Measurements from ENCODE around the gene RPS6KA6. TPM values are rescaled to one million over a fixed set of nuclear protein-coding genes. Genes with fewer than 3 reads are reported as not detected.
A peak's percentile ranks its signal among the peaks of the same experiment; 100 is the strongest.

Gene RPS6KA6
- total RNA-seq, 2 donors from 2014 or later = 0.24 to 1.5 TPM

DNA sequence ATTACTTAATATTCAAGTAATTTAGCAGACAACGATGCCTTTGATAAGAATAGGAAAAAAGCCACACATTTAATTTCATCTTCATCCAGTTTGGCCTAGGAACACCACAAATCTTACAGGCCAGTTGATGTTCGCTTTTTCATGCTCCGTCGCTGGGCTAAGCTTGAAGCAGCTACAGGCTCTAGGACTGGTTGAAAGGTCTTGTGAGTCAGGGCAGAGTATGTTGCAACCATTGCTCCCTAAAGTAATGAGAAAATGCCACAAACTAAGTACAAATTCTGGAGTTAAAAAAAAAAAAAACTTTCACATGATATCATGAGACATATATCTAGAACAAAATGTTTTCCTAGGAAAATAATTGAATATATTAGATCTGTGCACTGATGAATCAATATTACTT, 123.8 kb downstream of the RPS6KA6 start:
- DNase-seq = no peak
- Mint-ChIP-seq H3K27ac (no peak overlapping the region), H3K36me3 (ENCODE audit: insufficient read depth in 2 of 2) (no peaks in the 10 kb centered on the region), H3K9me3 (no peaks in the 10 kb centered on the region), H3K4me3 (no peak overlapping the region), H3K27me3 (ENCODE audit: low read depth) (peaks cover 11% of the 10 kb centered on the region), H3K4me1 (ENCODE audit: low read depth) (no peaks in the 10 kb centered on the region)
- no peak for ATAC-seq (replicated peaks in 1 of 2)

DNA sequence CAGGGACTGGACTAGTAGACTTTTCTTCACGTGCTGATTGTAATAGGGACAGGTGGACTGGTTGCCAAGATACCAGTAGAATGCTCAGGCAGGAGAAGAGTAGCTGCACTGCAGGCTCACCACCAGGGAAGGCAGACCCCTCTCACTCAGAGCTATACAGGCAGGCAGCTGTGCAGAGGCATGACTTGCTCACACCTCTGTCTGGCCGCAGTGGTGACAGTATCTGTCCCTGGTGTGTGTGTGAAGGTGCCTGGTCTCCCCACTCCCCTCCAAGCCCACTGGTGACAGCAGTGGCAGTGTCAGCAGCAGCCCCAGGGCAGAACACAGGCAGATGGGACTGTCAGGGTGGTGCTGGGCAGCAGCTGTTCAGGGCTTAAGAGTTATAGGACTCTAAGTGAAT, 140.7 kb downstream of the RPS6KA6 start:
- no peaks in the 10 kb centered on the region for H3K27me3 Mint-ChIP-seq (ENCODE audit: low read depth)
- ATAC-seq (replicated peaks in 1 of 2) = no peak

DNA sequence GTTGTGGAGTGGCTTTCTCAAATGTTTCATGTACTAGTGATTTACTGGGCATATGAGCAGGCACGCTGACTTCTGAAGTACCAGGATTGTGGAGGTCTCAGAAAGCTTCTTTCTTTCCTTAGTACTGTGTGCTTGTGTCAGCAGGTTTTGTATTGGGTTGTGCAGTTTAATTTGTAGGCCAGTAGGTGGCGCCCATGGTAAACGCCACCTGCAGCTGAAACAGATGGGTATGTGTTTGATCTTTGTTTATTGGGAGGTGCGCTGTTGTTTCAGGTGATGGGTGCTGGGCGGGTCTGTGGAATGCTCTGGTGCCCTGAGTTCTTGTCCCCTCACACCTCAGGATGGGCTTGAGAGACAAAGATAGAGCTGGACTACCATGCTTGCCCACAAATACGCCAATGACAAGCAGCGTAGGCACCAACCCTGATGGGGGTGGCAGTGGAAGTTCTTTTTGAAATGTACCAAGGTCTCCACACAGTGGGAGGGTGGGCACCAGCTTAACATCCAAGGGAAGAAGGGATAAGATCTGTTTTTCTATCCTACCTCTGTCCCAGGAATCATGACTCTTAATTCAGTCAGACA, 141.5 kb downstream of the RPS6KA6 start:
- no peaks in the 10 kb centered on the region for H3K36me3 Mint-ChIP-seq (ENCODE audit: insufficient read depth in 2 of 2)
- H3K9me3 Mint-ChIP-seq = no peaks in the 10 kb centered on the region
- ATAC-seq (replicated peaks in 1 of 2) (peak in 1 of 2 donors; percentile 44), DNase-seq (peak in 1 of 2 donors; percentile 1)
- H3K4me3 Mint-ChIP-seq = no peak overlapping the region
- H3K27me3 Mint-ChIP-seq (ENCODE audit: low read depth) = no peaks in the 10 kb centered on the region
- H3K27ac Mint-ChIP-seq = no peak overlapping the region
- H3K4me1 Mint-ChIP-seq (ENCODE audit: low read depth) = no peaks in the 10 kb centered on the region

More for the DNA sequence above, 140.7 kb downstream of the RPS6KA6 start:
- Mint-ChIP-seq H3K4me3 (no peak overlapping the region), H3K4me1 (ENCODE audit: low read depth) (no peaks in the 10 kb centered on the region), H3K27ac (no peak overlapping the region), H3K36me3 (ENCODE audit: insufficient read depth in 2 of 2) (no peaks in the 10 kb centered on the region), H3K9me3 (no peaks in the 10 kb centered on the region)
- DNase-seq = no peak

DNA sequence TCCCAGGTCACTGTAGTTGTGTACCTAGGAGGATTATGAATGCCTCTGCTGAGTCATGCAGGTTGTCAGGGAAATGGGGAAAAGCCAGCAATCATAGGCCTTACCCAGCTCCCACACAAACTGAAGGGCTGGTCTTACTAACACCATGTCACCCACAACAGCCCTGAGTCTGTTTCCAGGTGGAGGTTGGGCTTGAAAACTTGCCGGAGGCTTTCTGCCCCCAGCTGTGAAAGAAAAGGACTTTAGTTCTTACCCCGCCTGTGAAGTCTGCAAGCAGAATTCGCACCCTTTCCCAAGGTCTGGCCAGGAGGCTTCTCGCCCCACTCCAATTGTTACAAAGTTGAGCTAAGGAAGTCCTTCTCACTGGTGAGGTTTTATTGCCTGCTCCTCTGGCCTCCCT, 143.9 kb downstream of the RPS6KA6 start:
- ATAC-seq (replicated peaks in 1 of 2) = no peak
- no peaks in the 10 kb centered on the region for H3K4me1 Mint-ChIP-seq (ENCODE audit: low read depth)
- DNase-seq = no peak
- no peak overlapping the region for H3K27ac Mint-ChIP-seq
- no peak overlapping the region for H3K4me3 Mint-ChIP-seq
- H3K36me3 Mint-ChIP-seq (ENCODE audit: insufficient read depth in 2 of 2) = no peaks in the 10 kb centered on the region
- H3K27me3 Mint-ChIP-seq (ENCODE audit: low read depth) = no peaks in the 10 kb centered on the region
- peaks cover 0 to 3% of the 10 kb centered on the region in 2 donors for H3K9me3 Mint-ChIP-seq
